Right atrium auricular region (tissue), 2 donors: ENCODE measurements around the gene LRCH3. TPM values are rescaled to one million over a fixed set of nuclear protein-coding genes. Genes with fewer than 3 reads are reported as not detected.

Experiments used
- DNase-seq: peaks from one replicate; pipeline ENCODE4 v3.0.0-alpha.2; 2019; ENCODE audit warnings: low spot score
- H3K27ac ChIP-seq, 2 donors: fragments of 200-600 bp; sonication (generic); 1 replicate in 1 of 2; 2 replicates in 1 of 2; pipeline ENCODE4 v1.5.1; 2016 to 2019
- H3K27me3 ChIP-seq, 2 donors: fragments of 200-600 bp; sonication (generic); one replicate each; pipeline versions ENCODE4 v1.5.1 to v1.6.0; 2017 to 2019
- H3K36me3 ChIP-seq: fragments of 200-600 bp; sonication (generic); one replicate; pipeline ENCODE4 v1.5.1; 2016
- H3K4me1 ChIP-seq, 2 donors: fragments of 200-600 bp; sonication (generic); one replicate each; pipeline versions ENCODE4 v1.5.1 to v1.6.0; 2017 to 2019
- H3K4me3 ChIP-seq, 2 donors: fragments of 200-600 bp; sonication (generic); 1 replicate in 1 of 2; 2 replicates in 1 of 2; pipeline ENCODE4 v1.5.1; 2017 to 2019; ENCODE audit warnings: mild to moderate bottlenecking in 1 of 2, moderate library complexity in 1 of 2
- H3K9me3 ChIP-seq, 2 donors: fragments of 200-600 bp; sonication (generic); one replicate each; pipeline ENCODE4 v1.5.1; 2019
- CTCF ChIP-seq, 2 donors: fragments of 200-600 bp; sonication (generic); IDR thresholded peaks; one replicate each; pipeline ENCODE4 v1.5.1; 2019; ENCODE audit warnings: antibody characterized with exemption in 2 of 2
- total RNA-seq, 2 donors: library from RNA; depleted of rRNA; stranded (reverse); fragments of >200 nt; gene quantifications; one replicate each; pipeline ENCODE4 v1.1.0, GENCODE V29; 2016

Gene LRCH3
- total RNA-seq, 2 donors from 2014 or later: 22.2 to 23.4 TPM

- Histone ChIP-seq H3K36me3 (no peaks in the 10 kb centered on the region), H3K9me3 (no peaks in the 10 kb centered on the region), H3K27me3 (no peaks in the 10 kb centered on the region), H3K4me1 (peaks cover 0 to 24% of the 10 kb centered on the region in 2 donors), H3K4me3 (no peak overlapping the region), H3K27ac (no peak overlapping the region)
- TF ChIP-seq CTCF (IDR thresholded peaks at IDR 0.05): no peak
- no peak for DNase-seq
Observed at GRCh38 chr3:197801891-197802778, 11.1 kb downstream of the LRCH3 start.

- no peaks in the 10 kb centered on the region for H3K27me3 ChIP-seq
- H3K36me3 ChIP-seq: no peaks in the 10 kb centered on the region
- peaks cover 0 to 23% of the 10 kb centered on the region in 2 donors for H3K4me1 ChIP-seq
- H3K4me3 ChIP-seq: no peak overlapping the region
- DNase-seq: no peak
- TF ChIP-seq CTCF (IDR thresholded peaks at IDR 0.05): no peak
- H3K9me3 ChIP-seq: no peaks in the 10 kb centered on the region
- no peak overlapping the region for H3K27ac ChIP-seq
Observed at GRCh38 chr3:197802779-197803459, 11.9 kb downstream of the LRCH3 start.

GRCh38 chr3:197804511-197804910, 13.5 kb downstream of the LRCH3 start:
- Histone ChIP-seq H3K27me3 (no peaks in the 10 kb centered on the region), H3K4me1 (peaks cover 0 to 27% of the 10 kb centered on the region in 2 donors), H3K27ac (no peak overlapping the region), H3K4me3 (no peak overlapping the region), H3K9me3 (no peaks in the 10 kb centered on the region), H3K36me3 (no peaks in the 10 kb centered on the region)
- no peak for DNase-seq
- no peak for TF ChIP-seq CTCF (IDR thresholded peaks at IDR 0.05)

- H3K4me3 ChIP-seq: no peak overlapping the region
Observed at GRCh38 chr3:197807969-197808587, 17.0 kb downstream of the LRCH3 start.

More at GRCh38 chr3:197807969-197808587, 17.0 kb downstream of the LRCH3 start:
- H3K27ac ChIP-seq: peak overlapping the region in 1 of 2 donors; percentile 62
- no peaks in the 10 kb centered on the region for H3K36me3 ChIP-seq
- no peak for TF ChIP-seq CTCF (IDR thresholded peaks at IDR 0.05)
- no peaks in the 10 kb centered on the region for H3K27me3 ChIP-seq
- peaks cover 0 to 32% of the 10 kb centered on the region in 2 donors for H3K4me1 ChIP-seq
- no peaks in the 10 kb centered on the region for H3K9me3 ChIP-seq
- DNase-seq: no peak
